GM18499 (cell line): ENCODE data around the gene SPATC1L.
"Not testable (repeated sequence)": the region's sequence is repeated elsewhere in the genome, so short reads cannot be mapped to it uniquely, and the experiment has no call there.

Experiments used
- ATAC-seq: cut with Tn5 transposase; IDR thresholded peaks from one replicate; pipeline ENCODE4 v1.9.1; 2021; ENCODE audit warnings: moderate number of reproducible peaks; ENCODE audit not compliant: insufficient read depth, unreplicated experiment

The SPATC1L gene

GRCh38 chr21:46184625-46185555 lies 631 bp upstream of the SPATC1L start:
- no peak for ATAC-seq

- ATAC-seq = not testable (repeated sequence)
These were observed 836 bp downstream of the SPATC1L start for GRCh38 chr21:46183337-46183909.

GRCh38 chr21:46182548-46183336 lies 1.5 kb downstream of the SPATC1L start:
- ATAC-seq = no peak

- ATAC-seq = no peak
These were observed 2.2 kb downstream of the SPATC1L start for GRCh38 chr21:46181953-46182547.

GRCh38 chr21:46181436-46181835 lies 2.8 kb downstream of the SPATC1L start:
- ATAC-seq = no peak

- no peak for ATAC-seq
These were observed 3.4 kb downstream of the SPATC1L start for GRCh38 chr21:46180778-46181391.

- ATAC-seq = no peak
These were observed 4.1 kb downstream of the SPATC1L start for GRCh38 chr21:46180079-46180722.

GRCh38 chr21:46179708-46180078 lies 4.6 kb downstream of the SPATC1L start:
- ATAC-seq = no peak

GRCh38 chr21:46178961-46179360 lies 5.3 kb downstream of the SPATC1L start:
- ATAC-seq = no peak

GRCh38 chr21:46176443-46177129 lies 7.7 kb downstream of the SPATC1L start:
- not testable (repeated sequence) for ATAC-seq

- no peak for ATAC-seq
These were observed 10.7 kb downstream of the SPATC1L start for GRCh38 chr21:46173573-46173972.

GRCh38 chr21:46172863-46173528 lies 11.3 kb downstream of the SPATC1L start:
- no peak for ATAC-seq

GRCh38 chr21:46171996-46172862 lies 12.0 kb downstream of the SPATC1L start:
- ATAC-seq = no peak

- no peak for ATAC-seq
These were observed 12.7 kb downstream of the SPATC1L start for GRCh38 chr21:46171585-46171984.

- not testable (repeated sequence) for ATAC-seq
These were observed 13.6 kb downstream of the SPATC1L start for GRCh38 chr21:46170436-46171193.

GRCh38 chr21:46168659-46169386 lies 15.4 kb downstream of the SPATC1L start:
- no peak for ATAC-seq
